IPS-15b (cell line): Measurements from ENCODE around the gene DYNLT1.
"Not testable (repeated sequence)": the region's sequence is repeated elsewhere in the genome, so short reads cannot be mapped to it uniquely, and the experiment has no call there.

Source experiments
- H3K27me3 ChIP-seq: one replicate; pipeline ENCODE4 v1.6.1; 2013; ENCODE audit warnings: low read length; ENCODE audit not compliant: control insufficient read depth, insufficient read depth
- H3K36me3 ChIP-seq: one replicate; pipeline ENCODE4 v1.6.1; 2013; ENCODE audit warnings: low read length; ENCODE audit not compliant: control insufficient read depth, insufficient read depth
- H3K4me1 ChIP-seq: one replicate; pipeline ENCODE4 v1.6.1; 2013; ENCODE audit warnings: mild to moderate bottlenecking, low read length; ENCODE audit not compliant: control insufficient read depth, insufficient read depth
- H3K4me3 ChIP-seq: one replicate; pipeline ENCODE4 v1.5.1; 2013; ENCODE audit warnings: low read depth, low read length
- H3K9ac ChIP-seq: one replicate; pipeline ENCODE4 v1.6.1; 2013; ENCODE audit warnings: low read depth, mild to moderate bottlenecking, low read length
- H3K9me3 ChIP-seq: one replicate; pipeline ENCODE4 v1.6.1; 2013; ENCODE audit warnings: mild to moderate bottlenecking, low read length; ENCODE audit not compliant: control insufficient read depth, insufficient read depth

The DYNLT1 gene

DNA sequence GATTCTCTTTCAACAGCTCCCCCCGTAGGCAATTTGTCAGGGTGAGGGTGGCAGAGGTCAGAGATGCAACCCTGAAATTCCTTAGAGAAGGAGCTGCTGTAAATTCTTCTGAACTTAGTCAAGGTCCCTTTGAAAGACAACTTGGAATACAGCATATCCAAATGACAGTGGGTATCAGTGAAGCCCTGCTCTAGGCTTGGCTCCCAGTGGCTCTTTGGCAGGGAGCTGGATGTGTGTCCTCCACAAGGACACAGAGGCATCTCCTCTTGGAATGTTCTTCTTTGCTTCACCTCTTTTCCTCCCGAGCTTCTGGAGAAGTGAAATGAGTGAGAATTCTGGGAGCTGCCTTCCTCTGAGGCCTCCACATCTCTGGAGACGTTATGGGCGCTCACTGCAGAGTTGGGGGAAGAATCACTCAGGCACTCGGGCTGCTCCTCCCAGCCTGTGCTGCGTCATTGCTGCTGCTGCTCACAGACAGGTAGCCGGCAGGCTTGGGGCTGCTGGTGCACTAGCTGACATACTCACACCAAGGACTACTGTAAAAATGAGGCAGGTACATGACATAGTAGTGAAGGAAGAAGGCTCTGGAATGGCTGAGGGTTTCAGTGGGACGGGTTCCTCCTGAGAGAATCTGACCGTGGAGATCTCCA, 34.1 kb downstream of the DYNLT1 start:
- Histone ChIP-seq H3K4me3 (no peak overlapping the region), H3K36me3 (peaks cover 19% of the 10 kb centered on the region), H3K4me1 (peaks cover 12% of the 10 kb centered on the region), H3K27me3 (no peaks in the 10 kb centered on the region), H3K9me3 (no peaks in the 10 kb centered on the region), H3K9ac (no peak overlapping the region)

- H3K27me3 ChIP-seq = no peaks in the 10 kb centered on the region
- H3K9ac ChIP-seq = no peak overlapping the region
- peaks cover 19% of the 10 kb centered on the region for H3K36me3 ChIP-seq
- no peak overlapping the region for H3K4me3 ChIP-seq
- H3K9me3 ChIP-seq = no peaks in the 10 kb centered on the region
- H3K4me1 ChIP-seq = peaks cover 12% of the 10 kb centered on the region
These were observed 34.9 kb downstream of the DYNLT1 start for GRCh38 chr6:158609455-158610155.

DNA sequence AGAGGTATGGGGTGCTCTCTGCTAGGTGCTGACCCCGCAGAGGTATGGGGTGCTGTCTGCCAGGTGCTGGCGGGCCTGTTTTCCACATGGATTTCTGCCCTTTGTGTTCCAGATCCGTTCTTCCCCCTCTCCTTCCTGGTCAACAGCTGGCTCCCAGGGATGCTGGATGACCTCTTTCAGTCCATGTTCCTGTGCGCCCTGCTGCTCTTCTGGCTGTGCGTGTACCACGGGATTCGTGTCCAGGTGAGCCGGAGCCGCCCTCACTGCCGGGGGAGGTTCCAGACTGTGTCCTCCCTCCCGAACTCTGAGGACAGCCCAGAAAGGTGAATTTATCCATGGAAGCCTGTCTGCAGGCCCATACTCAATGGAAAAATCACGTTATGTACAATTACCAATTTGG, 36.3 kb downstream of the DYNLT1 start:
- peaks cover 19% of the 10 kb centered on the region for H3K36me3 ChIP-seq
- H3K4me1 ChIP-seq = peaks cover 12% of the 10 kb centered on the region
- H3K4me3 ChIP-seq = no peak overlapping the region
- no peaks in the 10 kb centered on the region for H3K9me3 ChIP-seq
- H3K9ac ChIP-seq = no peak overlapping the region
- H3K27me3 ChIP-seq = no peaks in the 10 kb centered on the region

DNA sequence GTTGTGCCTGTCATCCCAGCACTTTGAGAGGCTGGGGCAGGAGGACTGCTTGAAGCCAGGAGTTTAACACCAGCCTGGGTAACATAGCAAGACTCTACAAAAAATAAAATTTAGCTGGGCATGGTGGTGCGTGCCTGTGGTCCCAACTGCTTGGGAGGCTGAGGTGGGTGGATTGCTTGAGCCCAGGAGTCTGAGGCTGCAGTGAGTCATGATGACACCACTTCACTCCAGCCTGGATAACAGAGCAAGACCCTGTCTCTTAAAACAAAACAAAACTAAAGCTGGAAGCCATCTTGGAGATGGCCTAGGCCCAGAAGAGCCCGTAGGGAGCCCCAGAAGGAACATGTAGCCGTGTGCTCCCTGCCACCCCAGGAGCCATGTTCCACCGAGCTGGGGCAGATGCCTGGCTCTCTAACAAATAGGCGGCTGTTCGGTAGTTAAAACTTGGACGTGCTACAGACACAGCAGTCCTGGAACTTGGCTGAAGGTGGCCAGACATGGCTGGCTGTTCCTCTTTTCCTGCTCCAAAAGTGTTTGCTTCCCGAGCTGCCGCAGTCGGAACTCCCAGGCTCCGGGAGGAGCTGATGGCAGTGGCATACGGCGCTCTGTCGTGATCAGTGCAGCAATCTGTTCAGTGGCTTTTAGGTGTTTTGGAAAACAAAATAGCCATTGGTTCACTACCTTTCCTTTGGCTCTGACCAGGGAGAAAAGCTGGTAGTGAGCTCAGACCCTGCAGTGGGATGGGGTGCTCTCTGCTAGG, 37.0 kb downstream of the DYNLT1 start:
- no peaks in the 10 kb centered on the region for H3K27me3 ChIP-seq
- H3K9me3 ChIP-seq = no peaks in the 10 kb centered on the region
- H3K4me1 ChIP-seq = peaks cover 12% of the 10 kb centered on the region
- H3K9ac ChIP-seq = no peak overlapping the region
- H3K4me3 ChIP-seq = no peak overlapping the region
- peaks cover 19% of the 10 kb centered on the region for H3K36me3 ChIP-seq

DNA sequence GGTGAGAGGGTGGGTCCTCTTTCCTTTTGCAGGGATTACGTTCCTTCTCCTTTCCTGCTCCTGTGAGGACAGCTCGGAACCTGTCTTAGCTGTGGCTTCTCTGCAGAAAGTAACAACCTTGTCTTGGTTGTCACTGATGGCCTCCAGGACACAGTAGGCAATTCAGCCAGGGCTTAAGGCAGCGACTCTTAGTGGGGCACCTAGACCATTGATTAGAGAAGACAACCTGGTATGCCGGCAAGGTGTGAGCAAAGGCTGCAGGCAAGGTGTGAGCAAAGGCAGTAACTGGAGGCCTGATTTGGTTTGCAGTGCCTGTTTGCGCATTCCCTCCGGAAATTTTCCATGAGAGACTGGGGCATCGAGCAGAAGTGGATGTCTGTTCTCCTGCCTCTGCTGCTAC, 37.6 kb downstream of the DYNLT1 start:
- Histone ChIP-seq H3K4me3 (no peak overlapping the region), H3K36me3 (peaks cover 19% of the 10 kb centered on the region), H3K4me1 (peaks cover 6% of the 10 kb centered on the region), H3K9me3 (no peaks in the 10 kb centered on the region), H3K27me3 (no peaks in the 10 kb centered on the region), H3K9ac (no peak overlapping the region)

GRCh38 chr6:158606011-158606410, 38.5 kb downstream of the DYNLT1 start:
- H3K9ac ChIP-seq, H3K27me3 ChIP-seq, H3K9me3 ChIP-seq, H3K4me3 ChIP-seq, H3K4me1 ChIP-seq: not testable (repeated sequence)
- peaks cover 19% of the 10 kb centered on the region for H3K36me3 ChIP-seq

DNA sequence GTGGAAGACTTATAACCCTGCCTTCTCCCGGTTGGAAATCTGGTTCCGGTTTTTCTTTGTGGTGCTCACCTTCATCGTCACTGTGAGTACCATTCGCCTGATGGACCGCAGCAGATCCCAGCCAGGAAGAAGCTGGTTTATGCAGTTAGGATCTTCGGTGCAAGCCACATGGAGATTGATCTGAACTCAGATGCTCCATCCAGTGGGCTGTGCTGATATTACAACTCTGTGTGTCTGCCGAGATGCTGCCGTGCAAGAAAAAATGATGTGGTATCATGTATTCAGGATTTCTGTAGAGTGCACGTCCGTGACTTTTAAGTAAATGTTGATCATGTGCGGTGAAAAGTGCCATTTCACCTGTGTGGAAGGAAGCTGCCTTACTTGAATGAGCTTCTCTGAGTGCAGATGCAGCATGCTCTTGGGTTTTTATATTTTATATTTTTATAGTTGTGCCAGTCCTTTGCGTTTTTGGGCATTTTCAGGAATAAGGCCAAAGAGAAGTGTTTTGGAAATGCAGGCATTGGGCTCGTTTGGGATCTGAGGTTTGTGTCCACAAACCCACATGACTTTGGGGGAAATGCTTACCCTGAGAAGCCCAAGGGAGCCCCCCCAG, 39.2 kb downstream of the DYNLT1 start:
- Histone ChIP-seq H3K9me3 (no peaks in the 10 kb centered on the region), H3K36me3 (peaks cover 19% of the 10 kb centered on the region), H3K4me1 (no peaks in the 10 kb centered on the region), H3K9ac (no peak overlapping the region), H3K27me3 (no peaks in the 10 kb centered on the region), H3K4me3 (no peak overlapping the region)

DNA sequence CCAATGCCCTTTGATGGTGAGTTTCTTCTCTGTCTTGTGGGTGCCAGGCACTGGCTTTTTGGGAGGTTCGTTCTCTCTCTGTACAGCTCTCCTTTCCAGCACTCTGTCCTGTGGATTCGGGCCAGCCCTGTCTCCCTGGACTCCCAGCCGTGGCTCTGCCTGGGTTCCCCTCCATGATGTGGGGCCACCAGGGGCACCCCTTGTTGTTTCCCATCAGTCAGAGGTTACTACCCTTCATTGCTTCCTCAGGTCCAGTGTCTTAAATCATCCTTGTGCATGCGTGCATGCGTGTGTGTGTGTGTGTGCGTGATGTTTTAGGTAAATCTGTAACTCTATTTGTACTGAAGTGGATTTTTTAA, 40.5 kb downstream of the DYNLT1 start:
- Histone ChIP-seq H3K27me3 (no peaks in the 10 kb centered on the region), H3K9me3 (no peaks in the 10 kb centered on the region), H3K36me3 (peaks cover 15% of the 10 kb centered on the region), H3K4me1 (no peaks in the 10 kb centered on the region), H3K9ac (no peak overlapping the region), H3K4me3 (no peak overlapping the region)

DNA sequence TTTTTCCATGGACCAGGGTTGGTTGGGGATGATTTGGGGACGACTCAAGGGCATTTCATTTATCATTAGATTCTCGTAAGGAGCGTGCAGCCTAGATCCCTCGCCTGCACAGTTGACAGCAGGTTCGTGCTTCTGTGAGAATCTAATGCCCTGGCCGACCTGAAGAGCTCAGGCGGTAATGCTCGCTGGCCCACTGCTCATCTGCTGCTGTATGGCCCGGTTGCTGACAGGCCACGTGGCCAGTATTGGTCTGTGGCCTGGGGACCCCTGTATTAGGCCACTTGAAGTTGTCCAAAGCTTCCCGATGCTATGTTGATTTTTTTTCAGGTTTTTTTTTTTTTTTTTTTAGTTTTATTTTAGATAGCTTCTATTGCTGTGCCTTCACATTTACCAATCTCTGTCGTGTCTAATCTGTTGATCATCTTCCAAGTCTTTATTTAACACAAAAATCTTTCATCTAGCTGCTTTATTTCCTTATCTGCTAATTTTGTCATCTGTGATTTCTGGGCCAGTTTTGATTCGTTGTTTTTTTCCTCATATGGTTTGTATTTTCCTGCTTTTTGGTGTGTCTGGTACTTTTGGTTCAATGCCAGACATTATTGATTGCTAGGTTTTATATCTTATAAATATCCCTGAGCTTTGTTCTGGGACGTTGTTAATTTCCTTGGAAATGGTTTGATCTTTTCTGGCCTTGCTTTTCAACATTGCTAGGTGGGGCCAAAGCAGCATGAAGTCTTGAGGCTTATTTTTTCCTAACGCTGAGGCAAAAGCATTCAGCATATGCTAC, 41.1 kb downstream of the DYNLT1 start:
- Histone ChIP-seq H3K9ac (no peak overlapping the region), H3K4me1 (no peaks in the 10 kb centered on the region), H3K9me3 (no peaks in the 10 kb centered on the region), H3K36me3 (peaks cover 15% of the 10 kb centered on the region), H3K27me3 (no peaks in the 10 kb centered on the region), H3K4me3 (no peak overlapping the region)

DNA sequence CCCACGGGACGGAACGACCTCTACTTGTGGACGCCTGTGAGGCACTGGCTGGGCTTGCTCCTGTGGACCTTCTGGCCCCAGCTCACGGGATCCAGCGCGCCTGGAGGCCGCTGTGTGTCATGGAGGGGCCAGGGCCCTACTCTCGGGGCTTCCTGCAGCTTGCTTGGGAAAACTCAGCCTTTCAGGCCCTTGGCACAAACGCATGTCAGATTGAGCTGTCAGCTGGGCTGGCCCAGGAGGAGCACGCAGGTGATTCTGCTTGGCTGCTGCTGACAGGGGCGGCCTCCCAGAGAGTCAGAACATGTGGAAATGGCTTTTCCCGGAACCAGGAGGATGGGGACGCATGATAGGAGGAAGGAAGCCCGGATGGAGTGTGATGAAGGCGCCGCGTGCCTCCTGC, 44.9 kb downstream of the DYNLT1 start:
- no peaks in the 10 kb centered on the region for H3K4me1 ChIP-seq
- H3K27me3 ChIP-seq = no peaks in the 10 kb centered on the region
- peaks cover 8% of the 10 kb centered on the region for H3K36me3 ChIP-seq
- no peaks in the 10 kb centered on the region for H3K9me3 ChIP-seq
- no peak overlapping the region for H3K4me3 ChIP-seq
- H3K9ac ChIP-seq = no peak overlapping the region

DNA sequence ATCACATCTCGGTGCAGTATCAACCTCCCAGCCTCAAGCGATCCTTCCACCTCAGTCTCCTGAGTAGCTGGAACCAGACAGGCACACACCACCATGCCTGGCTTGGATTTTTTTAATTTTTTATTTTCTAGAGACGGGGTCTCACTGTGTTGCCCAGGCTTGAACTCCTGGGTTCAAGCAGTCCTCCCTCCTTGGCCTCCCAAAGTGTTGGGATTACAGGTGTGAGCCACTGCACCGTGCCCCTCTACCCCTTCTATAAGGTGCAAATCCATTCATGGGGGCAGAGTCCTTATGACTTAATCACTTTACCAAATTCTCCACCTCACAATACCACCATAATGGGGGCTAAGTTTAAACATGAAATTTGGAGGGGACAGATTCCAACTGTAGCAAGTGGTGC, 47.0 kb downstream of the DYNLT1 start:
- H3K27me3 ChIP-seq = no peaks in the 10 kb centered on the region
- no peaks in the 10 kb centered on the region for H3K4me1 ChIP-seq
- H3K9ac ChIP-seq = no peak overlapping the region
- no peaks in the 10 kb centered on the region for H3K9me3 ChIP-seq
- no peak overlapping the region for H3K4me3 ChIP-seq
- H3K36me3 ChIP-seq = peaks cover 8% of the 10 kb centered on the region
